DMS79 treated with DMSO at 0.1 percent for 48 hours (cell line): ENCODE results near the gene NCOR1.

ENCODE experiments used
- DNase-seq: peaks from one replicate; lab custom pipeline; 2025; lab: John Stamatoyannopoulos, UW

Gene NCOR1

DNA sequence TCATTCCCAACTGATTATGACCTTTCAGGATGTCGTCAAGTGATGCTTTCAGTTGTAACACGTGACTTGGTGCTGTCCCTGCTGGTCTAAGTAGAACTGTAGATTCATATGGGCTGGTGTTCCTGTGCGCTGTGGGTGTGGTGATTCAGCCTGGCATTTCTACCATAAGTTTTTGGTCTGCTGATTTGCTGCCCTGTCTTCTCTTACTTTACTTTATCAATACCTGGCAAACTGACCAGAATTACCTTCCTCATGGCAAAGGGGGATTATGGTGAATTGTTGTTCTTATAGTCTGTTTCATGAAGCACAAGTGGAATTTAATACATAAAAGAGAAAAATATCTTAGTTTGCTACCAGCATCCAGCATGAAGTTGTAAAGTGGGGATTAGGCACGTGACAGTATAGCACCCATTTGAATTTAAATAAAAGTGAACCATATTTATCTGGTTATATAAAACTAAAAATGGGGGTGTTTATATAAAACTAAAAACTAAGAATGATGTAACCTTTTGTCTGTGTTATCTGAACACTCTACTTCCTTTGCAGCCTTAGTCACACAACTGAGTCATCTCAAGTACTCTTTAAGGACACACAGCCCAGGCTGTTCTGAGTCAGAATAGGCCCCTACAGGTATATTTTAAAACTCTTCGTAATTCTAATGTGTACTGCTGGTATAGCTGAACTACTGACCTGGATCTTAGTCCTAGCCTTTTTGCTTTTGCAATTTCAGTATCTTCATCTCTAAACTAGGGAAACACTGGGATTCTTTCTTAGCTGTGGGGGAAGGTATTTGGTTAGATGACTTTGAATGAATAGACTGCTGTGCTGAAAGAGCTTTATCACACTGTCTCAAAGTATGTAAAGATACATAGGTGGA, 187.4 kb downstream of the NCOR1 start:
- no peak for DNase-seq

DNA sequence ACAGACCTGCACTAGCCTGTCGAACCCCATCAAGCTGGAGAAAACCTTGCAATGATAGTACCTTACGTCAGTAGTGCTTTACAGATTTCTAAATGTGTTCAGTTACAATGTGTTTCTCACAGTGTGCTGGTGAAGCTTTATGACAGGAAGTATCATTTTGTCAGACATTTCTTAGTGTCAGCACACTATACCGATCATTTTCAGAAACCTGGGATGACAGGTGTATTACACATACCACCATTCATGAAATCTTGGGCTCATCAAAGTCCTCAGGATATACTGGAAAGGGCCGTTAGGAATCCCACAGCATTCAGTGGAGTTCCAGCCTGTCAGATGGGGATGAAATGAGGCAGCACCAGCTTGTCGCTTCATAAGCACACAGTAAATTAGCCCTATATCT, 188.4 kb downstream of the NCOR1 start:
- DNase-seq: no peak

DNA sequence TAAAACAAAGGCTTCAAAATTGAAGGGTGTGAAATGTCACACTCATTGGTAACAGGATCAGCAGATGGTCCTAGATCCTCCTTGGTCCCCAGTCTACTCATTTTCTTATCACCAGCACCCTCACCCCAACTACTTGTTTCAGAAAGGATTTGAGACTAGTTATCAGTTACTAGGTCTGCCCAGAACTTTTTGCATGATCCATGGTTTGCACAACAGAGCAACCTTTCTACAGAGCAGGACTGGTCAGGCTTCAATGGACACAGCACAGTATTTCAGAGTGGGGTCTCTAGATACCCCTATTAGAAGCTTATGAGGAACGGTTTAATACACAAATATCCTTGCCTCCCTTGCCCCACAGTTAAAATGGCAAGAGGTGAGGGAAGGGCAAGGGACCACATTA, 190.1 kb downstream of the NCOR1 start:
- no peak for DNase-seq

- DNase-seq: no peak
Observed at GRCh38 chr17:16023881-16024280, 191.5 kb downstream of the NCOR1 start.

- DNase-seq: no peak
Observed at GRCh38 chr17:16019347-16019746, 196.0 kb downstream of the NCOR1 start.

- DNase-seq: no peak
Observed at GRCh38 chr17:16013943-16014407, 201.4 kb downstream of the NCOR1 start.

GRCh38 chr17:16007439-16007838, 207.9 kb downstream of the NCOR1 start:
- DNase-seq: no peak

GRCh38 chr17:16005636-16006035, 209.7 kb downstream of the NCOR1 start:
- no peak for DNase-seq

DNA sequence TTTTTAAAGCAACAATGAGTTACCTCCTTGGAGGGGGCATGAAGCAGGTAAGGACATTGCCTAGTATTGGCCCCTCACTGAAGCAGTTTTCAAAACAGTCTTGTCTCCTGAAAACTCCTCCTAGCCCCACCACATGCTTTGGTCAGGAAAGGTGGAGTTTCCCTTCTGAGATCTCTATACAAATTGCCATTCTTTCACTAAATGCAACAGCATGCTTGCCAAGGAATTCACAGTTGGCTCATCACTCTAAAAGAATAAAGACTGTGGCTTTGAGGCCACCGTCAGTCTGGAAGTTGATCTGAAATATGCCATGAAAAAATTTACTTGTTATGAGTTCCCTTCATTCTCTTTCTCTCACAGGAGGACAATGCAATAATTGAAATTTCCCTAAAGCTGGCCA, 211.5 kb downstream of the NCOR1 start:
- no peak for DNase-seq

GRCh38 chr17:16002708-16003260, 212.6 kb downstream of the NCOR1 start:
- DNase-seq: no peak

GRCh38 chr17:16001226-16001897, 214.0 kb downstream of the NCOR1 start:
- DNase-seq: no peak

- DNase-seq: peak; percentile 6
Observed at GRCh38 chr17:15999974-16000827, 215.1 kb downstream of the NCOR1 start.

- DNase-seq: peak; percentile 71
Observed at GRCh38 chr17:15999141-15999973, 216.0 kb downstream of the NCOR1 start, which contains the start of the genes TTC19 and ZSWIM7. TSS of gene TTC19 (plus strand) at chr17:15999824. CDS start at chr17:15999849, 25 bp downstream. TSS of gene ZSWIM7 (minus strand) at chr17:15999704. CDS start at chr17:15999594, 110 bp downstream.

DNA sequence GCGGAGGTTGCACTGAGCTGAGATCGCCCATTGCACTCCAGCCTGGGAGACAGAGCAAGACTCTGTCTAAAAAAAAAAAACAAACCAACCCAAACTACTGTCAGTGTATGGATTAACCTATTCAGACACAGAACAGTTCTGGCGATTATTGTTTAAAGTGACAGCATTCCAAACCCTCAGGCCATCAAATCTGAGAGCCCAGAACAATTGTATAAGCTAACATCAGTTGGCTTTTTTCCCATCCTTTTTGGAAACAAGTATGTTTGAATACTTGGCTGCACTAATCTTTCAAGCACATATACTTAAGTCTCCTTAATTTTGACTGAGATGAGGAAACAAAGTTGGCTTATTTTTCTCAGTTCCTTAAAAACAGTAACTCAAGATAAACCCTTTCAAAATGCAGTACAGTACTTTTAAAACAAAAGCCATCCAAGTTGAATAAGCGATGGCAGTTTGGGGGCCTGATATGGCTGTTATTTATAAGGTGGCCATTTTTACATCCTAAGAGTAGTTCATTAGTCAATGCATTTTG, 217.2 kb downstream of the NCOR1 start:
- no peak for DNase-seq

- DNase-seq: no peak
Observed at GRCh38 chr17:15996322-15996721, 219.0 kb downstream of the NCOR1 start.

GRCh38 chr17:15981646-15982580, 233.4 kb downstream of the NCOR1 start:
- DNase-seq: no peak

DNA sequence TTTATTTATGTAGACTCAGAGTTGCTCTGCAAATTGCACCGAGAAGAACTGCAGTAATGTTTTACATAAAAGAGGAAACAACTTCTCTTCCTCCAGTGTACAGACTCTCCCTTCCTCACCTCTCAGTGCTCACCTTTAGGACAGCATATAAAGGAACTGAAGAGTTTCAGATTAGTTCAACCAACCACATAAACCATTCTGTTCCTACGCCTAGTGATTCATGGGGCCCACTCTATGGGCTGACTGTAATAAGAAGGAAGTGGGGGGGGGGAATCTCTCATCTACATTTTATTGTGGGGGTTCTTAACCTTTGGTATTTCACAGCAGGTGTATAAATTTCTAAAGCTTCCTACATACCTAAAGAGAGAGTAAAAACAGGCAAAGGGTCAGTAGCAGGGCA, 234.1 kb downstream of the NCOR1 start:
- no peak for DNase-seq
